ENCODE data around the gene DNHD1. TPM values are rescaled to one million over a fixed set of nuclear protein-coding genes. Genes with fewer than 3 reads are reported as not detected.

The DNHD1 gene
- total and polyA plus RNA-seq, 8 donors, result 1.9 to 11.2 (median 3.5) TPM

GRCh38 chr11:6612213-6613041 lies 115.3 kb downstream of the DNHD1 start, which contains the start of gene TAF10:
Gene TAF10, minus strand, starts transcription at chr11:6612216. Its CDS starts 27 bp downstream, at chr11:6612189.
- peak within 1 kb of the TSS; percentile 89 to 100 (median 97) for H3K27ac ChIP-seq
- H3K36me3 ChIP-seq, result peaks cover 9 to 33% (median 23%) of the 10 kb centered on the region in 3 donors
- H3K4me3 ChIP-seq, result peak within 1 kb of the TSS; percentile 52 to 83 (median 77)
- FAIRE-seq, result peak; percentile 90
- H3K27me3 ChIP-seq, result no peaks in the 10 kb centered on the region
- H3K9me3 ChIP-seq, result no peaks in the 10 kb centered on the region
- DNase-seq, result peak; percentile 97 to 98 (median 98)
- peak; percentile 92 to 97 (median 94) for ATAC-seq
- H3K4me1 ChIP-seq, result peaks cover 7 to 22% (median 15%) of the 10 kb centered on the region in 3 donors
- intact Hi-C loops (cut with DNase I), result loop anchor here in 1 of 3 donors (10.0 kb wide), 1 partner anchor 72 kb away; the partner anchor contains the start of gene MRPL17
- 0% methylated on average over 37 to 51 of the region's 51 CpGs for WGBS, 2 donors
- TF ChIP-seq CTCF (IDR thresholded peaks at IDR 0.05), result peak in 2 of 4 donors; percentile 14 to 32

GRCh38 chr11:6613496-6613895 lies 116.4 kb downstream of the DNHD1 start:
- DNase-seq (peak in 1 of 6 donors; percentile 2), FAIRE-seq (no peak), ATAC-seq (no peak)
- peak overlapping the region; percentile 89 to 100 (median 97) for H3K27ac ChIP-seq
- H3K27me3 ChIP-seq, result no peaks in the 10 kb centered on the region
- no peaks in the 10 kb centered on the region for H3K9me3 ChIP-seq
- H3K4me1 ChIP-seq, result peaks cover 6 to 27% (median 15%) of the 10 kb centered on the region in 3 donors
- no peak for TF ChIP-seq CTCF (IDR thresholded peaks at IDR 0.05)
- H3K36me3 ChIP-seq, result peaks cover 9 to 25% (median 19%) of the 10 kb centered on the region in 3 donors
- WGBS, 2 donors, result 89 to 92% methylated on average over 3 of the region's 3 CpGs
- intact Hi-C loops (cut with DNase I), result loop anchor here in 1 of 3 donors (10.0 kb wide), 1 partner anchor 71 kb away; the partner anchor contains the start of gene MRPL17
- peak overlapping the region in 2 of 4 donors; percentile 74 to 83 for H3K4me3 ChIP-seq

- no peak for ATAC-seq
- 83 to 93% methylated on average over 2 of the region's 2 CpGs for WGBS, 2 donors
- Histone ChIP-seq H3K4me1 (peaks cover 6 to 29% (median 15%) of the 10 kb centered on the region in 3 donors), H3K9me3 (no peaks in the 10 kb centered on the region), H3K36me3 (peaks cover 5 to 16% (median 13%) of the 10 kb centered on the region in 3 donors), H3K27ac (no peak overlapping the region), H3K27me3 (no peaks in the 10 kb centered on the region), H3K4me3 (no peak overlapping the region)
- no peak for FAIRE-seq
- no peak for TF ChIP-seq CTCF (IDR thresholded peaks at IDR 0.05)
- DNase-seq, result peak in 1 of 6 donors; percentile 19
- intact Hi-C loops (cut with DNase I), result loop anchor here in 1 of 3 donors (10.0 kb wide), 1 partner anchor 70 kb away; the partner anchor contains the start of gene MRPL17
Measured at GRCh38 chr11:6614446-6614845, 117.4 kb downstream of the DNHD1 start.

GRCh38 chr11:6615046-6615445 lies 118.0 kb downstream of the DNHD1 start:
- Histone ChIP-seq H3K9me3 (no peaks in the 10 kb centered on the region), H3K4me3 (no peak overlapping the region), H3K36me3 (peaks cover 0 to 10% (median 7%) of the 10 kb centered on the region in 3 donors), H3K27me3 (no peaks in the 10 kb centered on the region), H3K4me1 (peaks cover 6 to 29% (median 20%) of the 10 kb centered on the region in 3 donors), H3K27ac (no peak overlapping the region)
- 94 to 95% methylated on average over 5 of the region's 5 CpGs for WGBS, 2 donors
- TF ChIP-seq CTCF (IDR thresholded peaks at IDR 0.05), result no peak
- no peak for DNase-seq
- no peak for ATAC-seq
- intact Hi-C loops (cut with DNase I), result loop anchor here in 1 of 3 donors (10.0 kb wide), 1 partner anchor 70 kb away; the partner anchor contains the start of gene MRPL17
- no peak for FAIRE-seq
